ENCODE results near the gene PTPRS.
A peak's percentile ranks its signal among the peaks of the same experiment; 100 is the strongest.

Gene PTPRS

DNA sequence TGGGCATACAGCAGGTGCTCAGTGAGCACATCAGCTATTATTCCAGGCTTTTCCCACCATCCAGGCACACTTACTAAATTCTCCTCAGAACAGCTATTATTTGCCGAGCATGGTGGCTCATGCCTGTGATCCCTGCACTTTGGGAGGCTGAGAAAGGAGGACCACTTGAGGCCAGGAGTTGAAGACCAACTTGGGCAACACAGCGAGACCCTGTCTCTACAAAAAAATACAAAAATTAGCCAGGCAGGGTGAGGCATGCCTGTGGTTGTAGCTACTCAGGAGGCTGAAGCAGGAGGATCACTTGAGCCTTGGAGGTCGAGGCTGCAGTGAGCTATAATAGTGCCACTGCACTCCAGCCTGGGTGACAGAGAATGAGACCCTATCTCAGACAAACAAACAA lies 35.4 kb downstream of the PTPRS start:
- DNase-seq = no peak

- DNase-seq = no peak
These were observed 36.1 kb downstream of the PTPRS start for GRCh38 chr19:5304486-5304885.

DNA sequence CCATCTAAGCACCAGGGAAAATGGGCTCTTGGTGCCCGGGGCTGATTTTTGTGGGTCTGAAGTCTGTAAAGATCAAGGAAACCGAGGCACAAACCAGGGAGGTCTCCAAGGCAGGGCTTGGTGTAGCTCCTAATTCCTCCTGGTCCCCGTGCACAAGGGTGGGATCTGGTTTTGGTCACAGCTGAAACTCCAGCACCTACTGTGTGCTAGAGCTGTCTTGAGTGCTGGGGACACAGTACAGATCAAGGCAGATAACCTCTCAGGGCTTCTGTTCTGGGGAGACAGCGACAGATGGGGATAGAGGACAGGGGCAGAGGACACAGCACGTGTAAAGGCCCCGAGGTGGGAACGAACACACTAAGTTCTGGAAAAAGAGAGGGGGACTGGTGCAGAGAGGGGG lies 37.4 kb downstream of the PTPRS start:
- DNase-seq = no peak

GRCh38 chr19:5302396-5302795 lies 38.2 kb downstream of the PTPRS start:
- no peak for DNase-seq

DNA sequence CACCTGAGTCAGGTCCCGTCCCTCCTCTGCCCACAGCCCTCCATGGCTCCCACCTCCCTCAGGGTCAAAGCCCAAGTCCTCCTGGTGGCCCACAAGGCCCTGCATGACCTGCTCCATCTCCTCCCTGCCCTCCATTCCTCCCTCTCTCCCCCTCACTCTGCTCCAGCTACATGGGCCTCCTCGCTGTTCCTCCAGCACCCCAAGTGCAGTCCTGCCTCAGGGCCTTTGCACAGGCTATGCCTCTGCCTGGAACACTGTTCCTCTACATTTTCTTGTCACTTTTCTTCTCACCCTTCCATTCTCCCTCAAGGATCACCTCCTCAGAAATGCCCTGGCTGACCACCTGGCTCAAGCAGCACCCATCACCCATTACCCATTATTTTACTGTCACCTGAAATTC lies 41.5 kb downstream of the PTPRS start:
- DNase-seq = no peak

DNA sequence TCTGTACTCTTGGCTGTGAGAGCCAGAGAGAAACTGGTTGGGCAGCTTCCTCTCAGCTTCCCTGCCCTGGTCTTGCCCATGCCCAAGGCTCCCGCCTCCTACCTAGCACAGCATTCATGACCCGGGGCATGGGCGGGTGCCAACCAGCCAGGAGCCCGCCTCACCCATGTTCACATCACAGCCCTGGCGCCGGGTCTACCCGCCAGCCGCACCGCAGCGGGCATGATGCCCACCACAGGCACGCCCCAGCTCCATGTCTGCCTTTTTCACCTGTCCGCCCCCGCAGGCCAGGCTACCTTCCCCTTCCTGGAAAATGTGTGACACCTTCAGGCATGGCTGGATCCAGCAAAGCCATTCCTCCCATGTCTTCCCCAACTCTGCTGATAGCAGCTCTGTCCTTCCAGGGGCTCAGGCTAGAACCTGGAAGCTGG lies 42.1 kb downstream of the PTPRS start:
- no peak for DNase-seq

- no peak for DNase-seq
These were observed 43.3 kb downstream of the PTPRS start for GRCh38 chr19:5297272-5297669.

DNA sequence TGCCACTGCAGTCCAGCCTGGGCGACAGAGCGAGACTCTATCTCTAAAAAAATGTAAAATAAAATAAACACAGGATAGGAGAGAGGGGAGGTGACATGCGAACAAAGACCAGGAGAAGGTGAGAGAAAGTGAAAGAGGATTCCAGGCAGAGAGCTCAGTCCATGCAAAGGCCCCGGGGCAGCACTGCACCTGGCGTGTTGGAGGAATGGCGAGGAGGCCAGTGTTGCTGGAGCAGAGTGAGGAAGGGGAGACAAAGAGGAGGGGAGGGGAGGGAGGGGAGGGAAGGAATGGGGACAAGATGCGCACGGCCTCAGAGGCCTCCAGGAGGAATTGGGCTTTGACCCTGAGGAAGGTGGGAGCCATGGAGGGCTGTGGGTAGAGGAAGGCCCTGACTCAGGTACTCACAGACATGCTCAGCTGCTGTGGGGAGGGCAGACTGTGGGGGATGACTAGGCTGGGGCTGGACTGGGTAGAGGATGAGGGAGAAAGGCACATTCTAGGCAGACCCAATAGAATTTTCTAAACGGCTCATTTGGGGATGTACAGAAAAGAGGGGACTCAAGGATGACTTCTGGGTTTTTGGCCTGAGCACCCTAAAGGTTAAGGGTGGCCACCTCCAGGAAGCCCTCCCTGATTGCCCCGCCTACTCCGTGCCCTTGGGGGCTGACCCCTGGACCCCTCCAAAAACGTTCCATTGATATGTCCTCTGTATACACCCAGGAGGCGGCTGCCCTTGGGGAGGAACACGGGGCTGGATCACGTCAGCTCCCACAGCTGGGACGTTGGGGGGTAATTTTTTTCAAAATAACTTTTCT lies 43.9 kb downstream of the PTPRS start:
- no peak for DNase-seq

DNA sequence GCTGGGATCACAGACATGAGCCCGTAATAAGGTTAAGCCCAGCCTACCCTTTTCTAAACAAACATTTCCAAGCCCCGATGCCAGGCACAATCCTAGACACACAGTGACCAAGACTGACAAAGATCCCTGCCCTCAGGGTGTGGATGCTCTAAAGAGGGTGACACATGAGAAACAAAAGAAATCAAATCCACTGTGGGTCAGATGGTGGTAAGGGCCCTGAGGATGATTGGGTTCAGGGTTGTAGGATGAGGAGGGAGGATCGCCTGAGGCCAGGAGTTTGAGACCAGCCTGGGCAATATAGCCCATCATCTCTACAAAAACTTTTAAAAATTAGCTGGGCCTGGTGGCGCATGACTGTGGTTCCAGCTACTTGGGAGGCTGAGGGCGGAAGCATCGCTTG lies 44.6 kb downstream of the PTPRS start:
- DNase-seq = no peak

DNA sequence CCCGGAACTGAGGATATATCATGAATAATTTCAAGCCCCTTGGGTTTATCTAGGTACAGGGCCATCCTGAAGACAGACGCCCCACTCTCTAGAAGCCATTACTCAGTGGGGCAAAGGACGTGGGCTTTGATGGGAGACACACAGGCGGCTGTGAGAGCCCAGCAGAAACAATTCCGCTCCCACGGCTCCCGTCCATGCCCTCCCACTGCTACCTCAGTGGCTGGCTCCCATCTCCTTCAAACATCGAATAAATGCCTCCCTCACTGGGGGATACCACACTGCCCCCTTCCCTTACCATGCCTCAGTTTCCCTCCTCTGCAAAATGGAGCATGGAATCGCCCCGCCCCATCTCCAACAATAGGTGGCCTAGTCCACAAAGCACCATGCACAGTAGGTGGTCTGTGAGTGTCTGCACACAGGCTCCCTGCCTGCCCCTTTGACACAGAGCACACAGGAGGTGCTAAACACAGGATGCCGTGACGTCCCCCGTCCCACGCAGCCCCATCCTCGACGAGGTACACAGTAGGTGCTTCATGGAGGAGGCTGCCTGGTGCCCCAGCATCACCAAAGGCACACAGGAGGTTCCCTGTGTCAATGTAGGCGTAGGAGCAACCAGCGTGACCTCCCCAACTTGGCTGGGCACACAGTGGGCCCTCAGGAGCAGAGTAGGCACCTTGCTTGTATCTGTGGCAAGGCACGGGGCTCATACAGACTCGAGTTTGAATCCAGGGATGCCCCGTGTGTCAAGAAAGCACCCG lies 46.0 kb downstream of the PTPRS start:
- DNase-seq = no peak

DNA sequence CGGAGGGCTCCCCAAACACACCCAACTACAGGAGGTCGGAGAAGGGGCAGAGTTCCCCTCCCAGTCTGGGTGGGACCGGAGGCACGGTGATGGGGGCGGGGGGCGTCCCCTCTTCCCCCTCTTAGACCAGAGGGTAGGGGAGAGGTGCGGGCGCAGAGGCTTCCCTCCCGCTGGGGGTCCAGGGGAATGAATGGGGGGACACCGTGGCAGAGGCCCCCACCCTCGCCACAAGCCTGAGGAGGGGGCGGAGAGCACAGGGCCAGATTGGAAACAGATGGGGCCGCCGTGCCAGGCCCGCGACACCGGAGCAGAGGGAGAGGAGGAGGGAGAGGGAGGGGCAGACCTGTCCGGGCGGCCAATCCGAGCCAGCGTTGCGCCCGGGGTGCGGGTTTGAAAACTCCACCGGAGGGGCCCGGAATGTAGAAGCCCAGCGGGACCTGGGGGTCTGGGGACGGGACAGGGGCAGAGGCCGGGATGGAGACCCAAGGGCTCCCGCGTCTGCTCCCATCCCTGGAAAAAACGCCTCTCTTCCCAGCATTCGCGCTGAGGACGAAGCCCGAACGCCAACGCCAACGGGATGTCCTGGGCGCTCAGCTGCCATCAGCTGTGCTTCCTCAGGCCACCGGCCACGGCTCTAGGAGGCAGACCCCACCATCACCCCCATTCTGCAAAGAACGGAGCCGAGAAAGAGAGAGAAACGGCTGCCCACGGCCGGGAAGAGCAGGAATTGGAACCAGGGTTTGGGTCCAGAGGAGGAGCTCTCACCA lies 46.8 kb downstream of the PTPRS start:
- DNase-seq = peak; percentile 5

DNA sequence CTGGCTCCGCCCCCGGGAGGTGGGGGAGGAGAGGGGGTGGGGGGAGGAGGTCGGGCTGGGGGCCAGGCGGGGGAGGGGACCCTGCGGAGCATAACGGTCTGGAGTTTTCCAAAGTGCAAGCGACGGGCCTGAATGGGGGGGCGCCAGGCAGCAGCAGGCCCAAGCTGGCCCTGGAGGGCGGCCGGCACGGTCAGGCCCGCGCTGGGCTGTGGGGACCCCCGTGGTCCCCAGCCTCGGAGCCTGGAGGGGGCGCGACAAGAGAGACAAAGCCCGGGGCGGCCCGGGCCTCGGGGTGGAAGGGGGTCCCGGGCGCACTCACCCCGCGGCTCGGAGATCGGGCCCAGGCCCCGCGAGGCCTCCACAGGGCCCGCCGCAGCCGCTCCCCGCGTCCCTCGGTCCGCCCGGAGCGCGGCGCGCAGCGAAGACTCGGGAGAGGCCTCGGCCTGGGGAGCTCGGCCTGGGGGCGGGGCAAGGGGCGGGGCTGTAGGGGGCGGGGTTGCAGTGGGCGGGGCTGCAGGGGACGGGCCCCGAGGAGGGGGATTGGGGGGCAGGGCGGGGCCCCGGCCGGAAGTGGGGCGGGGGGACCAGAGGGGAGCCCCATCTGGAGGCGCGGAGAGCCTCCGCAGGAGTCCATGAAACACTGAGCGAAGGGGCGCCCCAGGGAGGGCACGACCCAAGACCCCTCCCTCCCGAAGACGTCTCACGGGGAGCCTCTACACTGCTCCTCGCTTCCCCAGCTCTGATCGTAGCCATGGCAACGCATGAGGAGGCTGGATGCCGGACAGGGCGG lies 47.6 kb downstream of the PTPRS start:
- DNase-seq = peak; percentile 75

- DNase-seq = no peak
These were observed 48.2 kb downstream of the PTPRS start for GRCh38 chr19:5292453-5292821.

DNA sequence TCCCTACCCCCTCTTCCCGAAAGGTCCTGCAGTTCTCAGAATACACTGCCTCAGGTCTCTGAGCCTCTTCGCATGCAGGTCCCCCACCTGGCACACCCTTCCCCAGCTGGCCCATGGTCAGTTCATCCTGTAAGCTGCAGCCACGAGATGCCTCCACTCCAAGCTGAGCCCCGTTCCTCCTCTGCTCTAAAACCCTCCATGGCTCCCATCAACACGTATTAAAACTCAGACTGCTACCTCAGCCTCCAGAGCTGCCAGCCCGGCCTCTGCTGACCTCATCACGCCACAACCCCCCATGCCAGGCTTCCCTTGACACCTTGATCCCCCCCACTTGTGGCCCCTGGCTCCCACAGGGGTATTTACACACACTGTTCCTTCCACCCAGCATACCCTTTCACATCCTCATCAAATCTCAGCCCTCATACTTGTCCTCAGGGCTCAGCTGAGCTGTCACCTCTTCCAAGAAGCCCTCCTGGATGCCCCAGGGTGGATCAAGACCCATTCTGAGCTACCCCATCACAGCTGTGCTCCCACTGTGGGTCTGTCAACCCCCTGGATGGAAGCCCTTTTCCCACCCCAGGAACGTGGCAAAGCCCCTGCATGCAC lies 48.9 kb downstream of the PTPRS start:
- DNase-seq = no peak
